PC-3 (cell line): Measurements from ENCODE around the gene FOXP1.

Experiments used
- CTCF ChIP-seq: fragments of 300-600 bp; sonication (generic); conservative IDR thresholded peaks from 2 replicates; pipeline ENCODE4 v1.5.1; 2017; ENCODE audit warnings: antibody characterized with exemption, low read depth, mild to moderate bottlenecking, low read length
- EZH2 ChIP-seq: fragments of 300-600 bp; sonication (generic); IDR thresholded peaks from one replicate; pipeline ENCODE4 v1.6.1; 2017; ENCODE audit warnings: antibody characterized with exemption, mild to moderate bottlenecking, low read length; ENCODE audit not compliant: unreplicated experiment
- EZH2phosphoT487 ChIP-seq: fragments of 300-600 bp; sonication (generic); IDR thresholded peaks from 2 replicates; pipeline ENCODE4 v1.6.1; 2018; ENCODE audit warnings: mild to moderate bottlenecking, antibody characterized with exemption, low read length, borderline replicate concordance

GRCh38 chr3:71005702-71006321 lies 577.7 kb downstream of the FOXP1 start:
- TF ChIP-seq CTCF (no peak), EZH2phosphoT487 (no peak), EZH2 (no peak)
